Pons (tissue), 1 donor: Measurements from ENCODE around the gene ABI2.

ENCODE experiments used
- DNase-seq: peaks from one replicate; pipeline ENCODE4 v3.0.0-alpha.2; 2016; ENCODE audit warnings: low spot score

ABI2 gene

GRCh38 chr2:203484266-203485112 is 156.3 kb downstream of the ABI2 start:
- peak; percentile 65 for DNase-seq

GRCh38 chr2:203489531-203489930 is 161.3 kb downstream of the ABI2 start:
- DNase-seq = no peak

GRCh38 chr2:203490391-203490790 is 162.2 kb downstream of the ABI2 start:
- DNase-seq = no peak

- no peak for DNase-seq
Measured at GRCh38 chr2:203492965-203493364, 164.8 kb downstream of the ABI2 start.
